Sigmoid colon (tissue), 3 donors: Measurements from ENCODE around the gene DNAAF5.
"Not testable (repeated sequence)": the region's sequence is repeated elsewhere in the genome, so short reads cannot be mapped to it uniquely, and the experiment has no call there.

Source experiments
- POLR2A ChIP-seq, 2 donors: fragments of 450-650 bp; IDR thresholded peaks; one replicate each; pipeline ENCODE4 v1.6.1; 2016; ENCODE audit warnings: antibody characterized with exemption in 2 of 2, mild to moderate bottlenecking in 2 of 2, moderate library complexity in 2 of 2
- TF ChIP-seq, protein P1 (sequence below), 4 experiments: fragments of 450-650 bp in 3 of 4; fragments of 200-600 bp in 1 of 4; IDR thresholded peaks; one replicate each; pipeline ENCODE4 v1.5.1; 2016 to 2019; ENCODE audit warnings: antibody characterized with exemption in 4 of 4, mild to moderate bottlenecking in 3 of 4, moderate library complexity in 2 of 4

DNA sequence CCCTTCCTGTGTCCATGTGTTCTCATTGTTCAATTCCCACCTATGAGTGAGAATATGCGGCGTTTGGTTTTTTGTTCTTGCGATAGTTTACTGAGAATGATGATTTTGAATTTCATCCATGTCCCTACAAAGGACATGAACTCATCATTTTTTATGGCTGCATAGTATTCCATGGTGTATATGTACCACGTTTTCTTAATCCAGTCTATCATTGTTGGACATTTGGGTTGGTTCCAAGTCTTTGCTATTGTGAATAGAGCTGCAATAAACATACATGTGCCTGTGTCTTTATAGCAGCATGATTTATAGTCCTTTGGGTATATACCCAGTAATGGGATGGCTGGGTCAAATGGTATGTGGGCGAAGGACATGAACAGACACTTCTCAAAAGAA, 17.6 kb downstream of the DNAAF5 start:
- not testable (repeated sequence) for TF ChIP-seq POLR2A (IDR thresholded peaks at IDR 0.05)
- TF ChIP-seq, protein P1, sequence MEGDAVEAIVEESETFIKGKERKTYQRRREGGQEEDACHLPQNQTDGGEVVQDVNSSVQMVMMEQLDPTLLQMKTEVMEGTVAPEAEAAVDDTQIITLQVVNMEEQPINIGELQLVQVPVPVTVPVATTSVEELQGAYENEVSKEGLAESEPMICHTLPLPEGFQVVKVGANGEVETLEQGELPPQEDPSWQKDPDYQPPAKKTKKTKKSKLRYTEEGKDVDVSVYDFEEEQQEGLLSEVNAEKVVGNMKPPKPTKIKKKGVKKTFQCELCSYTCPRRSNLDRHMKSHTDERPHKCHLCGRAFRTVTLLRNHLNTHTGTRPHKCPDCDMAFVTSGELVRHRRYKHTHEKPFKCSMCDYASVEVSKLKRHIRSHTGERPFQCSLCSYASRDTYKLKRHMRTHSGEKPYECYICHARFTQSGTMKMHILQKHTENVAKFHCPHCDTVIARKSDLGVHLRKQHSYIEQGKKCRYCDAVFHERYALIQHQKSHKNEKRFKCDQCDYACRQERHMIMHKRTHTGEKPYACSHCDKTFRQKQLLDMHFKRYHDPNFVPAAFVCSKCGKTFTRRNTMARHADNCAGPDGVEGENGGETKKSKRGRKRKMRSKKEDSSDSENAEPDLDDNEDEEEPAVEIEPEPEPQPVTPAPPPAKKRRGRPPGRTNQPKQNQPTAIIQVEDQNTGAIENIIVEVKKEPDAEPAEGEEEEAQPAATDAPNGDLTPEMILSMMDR (IDR thresholded peaks at IDR 0.05), result not testable (repeated sequence)
